Measurements from ENCODE around the gene TNKS1BP1. TPM values are rescaled to one million over a fixed set of nuclear protein-coding genes. Genes with fewer than 3 reads are reported as not detected.

The TNKS1BP1 gene
- total and polyA plus RNA-seq, 2 of the 8 experiments (the other 6 are each of a cell fraction or from before 2014, with no cell fraction given), result 50.0 to 122 TPM

GRCh38 chr11:57254631-57255030, 70.1 kb downstream of the TNKS1BP1 start:
- Histone ChIP-seq H3K79me1 (ENCODE audit: low read depth, low read length) (no peaks in the 10 kb centered on the region), H4K20me1 (replicated peaks in 1 of 2; ENCODE audit: control insufficient read depth in 1 of 2, insufficient read depth in 2 of 2, low read length in 2 of 2) (no peaks in the 10 kb centered on the region), H3K4me3 (ENCODE audit: extremely low read depth in 1 of 4, insufficient read depth in 2 of 4, low read depth in 3 of 4, low read length in 4 of 4) (no peak overlapping the region), H3K4ac (replicated peaks; ENCODE audit: insufficient read length, low read depth, low read length) (no peak overlapping the region), H2BK15ac (ENCODE audit: low read length) (no peak overlapping the region), H3K56ac (replicated peaks; ENCODE audit: insufficient read length, low read depth, low read length) (no peak overlapping the region), H2AK5ac (ENCODE audit: low read depth, low read length) (no peak overlapping the region), H3K27ac (ENCODE audit: low read depth, low read length) (no peak overlapping the region), H2BK5ac (ENCODE audit: low read depth, low read length) (no peak overlapping the region), H3K18ac (ENCODE audit: extremely low read depth, low read length) (no peak overlapping the region), H3K4me1 (replicated peaks in 1 of 4; ENCODE audit: control insufficient read depth in 3 of 4, insufficient read depth in 4 of 4, low read length in 3 of 4) (no peaks in the 10 kb centered on the region), H4K91ac (replicated peaks; ENCODE audit: insufficient read length, low read length) (no peak overlapping the region), H3K23ac (ENCODE audit: insufficient read length) (no peak overlapping the region), H3K79me2 (ENCODE audit: control insufficient read depth in 1 of 2, insufficient read depth in 2 of 2, low read length in 2 of 2) (no peaks in the 10 kb centered on the region), H3K36me3 (ENCODE audit: control insufficient read depth in 2 of 4, insufficient read depth in 4 of 4, low read length in 3 of 4) (no peaks in the 10 kb centered on the region), H3K4me2 (ENCODE audit: insufficient read depth in 1 of 2, low read depth in 2 of 2, low read length in 2 of 2) (no peak overlapping the region), H2BK12ac (ENCODE audit: low read depth, low read length) (no peak overlapping the region), H3K27me3 (replicated peaks in 1 of 4; ENCODE audit: control insufficient read depth in 3 of 4, extremely low read depth in 1 of 4, insufficient read depth in 3 of 4, low read length in 3 of 4) (no peaks in the 10 kb centered on the region), H3K9ac (replicated peaks in 1 of 4; ENCODE audit: extremely low read depth in 1 of 4, low read depth in 3 of 4, low read length in 3 of 4) (no peak overlapping the region), H2BK120ac (replicated peaks; ENCODE audit: low read depth, low read length) (no peak overlapping the region), H4K5ac (ENCODE audit: insufficient read length, low read depth, low read length) (no peak overlapping the region), H2BK20ac (ENCODE audit: low read length) (no peak overlapping the region), H3K9me3 (ENCODE audit: insufficient read depth in 2 of 2, low read depth in 1 of 2, low read length in 1 of 2) (no peaks in the 10 kb centered on the region), H3K14ac (ENCODE audit: insufficient read length) (no peak overlapping the region), H4K8ac (ENCODE audit: extremely low read depth, insufficient read depth, low read length) (no peak overlapping the region), H3K23me2 (ENCODE audit: low read depth, low read length) (no peaks in the 10 kb centered on the region), H2AFZ (ENCODE audit: low read length) (no peak overlapping the region)
- TF ChIP-seq NANOG (IDR thresholded peaks at IDR 0.05; ENCODE audit: insufficient read depth, low read depth, low read length, poor library complexity, severe bottlenecking) (no peak), GTF2F1 (IDR thresholded peaks at IDR 0.05; ENCODE audit: borderline replicate concordance, low read depth, low read length) (no peak)
- DNase-seq (ENCODE audit: low read depth in 1 of 2, low spot score in 2 of 2) (no peak), FAIRE-seq (no peak)
- ChIA-PET POLR2A (ENCODE audit: partially characterized antibody) (no interaction called here), CTCF (ENCODE audit: partially characterized antibody) (interaction anchor here (0.6 to 33.7 kb wide), 5 partner anchors 15 to 414 kb away, joined by 3 to 942 read pairs (median 6); no protein-coding TSS in a partner anchor)
